HG02610 (cell line): ENCODE results near the gene ZNF764.
"Not testable (repeated sequence)": the region's sequence is repeated elsewhere in the genome, so short reads cannot be mapped to it uniquely, and the experiment has no call there.

Source experiments
- ATAC-seq: cut with Tn5 transposase; IDR thresholded peaks from one replicate; pipeline ENCODE4 v1.9.1; 2021; ENCODE audit warnings: mild to moderate bottlenecking, moderate library complexity; ENCODE audit not compliant: unreplicated experiment

ZNF764 gene

DNA sequence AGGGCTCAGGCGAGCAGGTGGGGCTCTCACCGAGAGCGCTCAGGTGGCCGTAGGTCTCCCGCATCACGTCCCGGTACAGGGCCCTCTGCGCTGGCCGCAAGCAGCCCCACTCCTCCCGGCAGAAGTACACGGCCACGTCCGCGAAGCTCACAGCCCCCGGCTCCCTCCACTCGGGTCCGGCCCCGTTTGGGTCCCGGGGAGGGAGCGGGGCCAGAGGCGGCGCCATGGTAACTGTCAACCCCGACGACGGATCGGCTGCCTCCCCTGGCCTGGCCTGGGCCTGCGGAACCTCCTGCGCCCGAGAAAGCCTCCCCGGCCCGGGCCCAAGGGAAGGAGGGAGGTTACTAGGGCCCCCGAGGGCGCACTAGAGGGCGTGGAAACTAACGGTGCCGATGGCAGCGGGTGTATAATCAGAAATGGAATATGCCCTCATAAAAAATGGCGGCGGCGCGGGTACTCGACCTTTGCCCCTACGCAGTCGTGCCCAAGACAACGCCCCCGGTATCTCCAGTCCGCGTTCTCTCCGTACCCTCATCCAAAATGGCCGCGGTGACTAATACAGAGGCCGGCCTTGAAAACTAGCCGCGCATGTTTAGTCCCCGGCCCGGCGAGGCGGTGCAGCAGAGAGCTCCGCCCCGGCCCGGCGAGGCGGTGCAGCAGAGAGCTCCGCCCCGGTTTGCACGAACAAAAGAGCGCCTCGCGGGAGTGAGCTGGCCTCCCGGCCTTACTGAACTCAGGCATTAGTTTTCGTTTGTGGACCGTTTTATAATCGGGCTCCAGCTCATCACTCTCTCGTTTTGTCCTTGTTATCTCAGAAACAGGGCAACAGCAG lies at the start of gene ZNF764:
TSS of gene ZNF764 (minus strand) at position 418 of the 832 bp plus-strand sequence. CDS start at position 226, 192 bp downstream.
- ATAC-seq = peak; percentile 87

DNA sequence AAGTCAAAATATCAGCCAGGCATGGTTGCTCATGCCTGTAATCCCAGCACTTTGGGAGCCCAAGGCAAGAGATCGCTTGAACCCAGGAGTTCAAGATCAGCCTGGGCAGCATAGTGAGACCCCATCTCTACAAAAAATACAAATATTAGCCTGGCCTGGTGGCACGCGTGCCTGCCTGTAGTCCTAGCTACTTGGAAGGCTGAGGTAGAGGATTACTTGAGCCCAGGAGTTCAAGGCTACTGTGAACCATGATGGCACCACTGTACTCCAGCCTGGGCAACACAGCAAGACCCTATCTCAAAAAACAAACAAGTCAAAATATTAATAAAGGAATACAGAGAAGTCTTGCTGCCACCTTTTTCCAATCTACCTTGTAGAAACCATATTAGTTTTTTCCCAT lies 47.8 kb upstream of the ZNF764 start:
- ATAC-seq = no peak

DNA sequence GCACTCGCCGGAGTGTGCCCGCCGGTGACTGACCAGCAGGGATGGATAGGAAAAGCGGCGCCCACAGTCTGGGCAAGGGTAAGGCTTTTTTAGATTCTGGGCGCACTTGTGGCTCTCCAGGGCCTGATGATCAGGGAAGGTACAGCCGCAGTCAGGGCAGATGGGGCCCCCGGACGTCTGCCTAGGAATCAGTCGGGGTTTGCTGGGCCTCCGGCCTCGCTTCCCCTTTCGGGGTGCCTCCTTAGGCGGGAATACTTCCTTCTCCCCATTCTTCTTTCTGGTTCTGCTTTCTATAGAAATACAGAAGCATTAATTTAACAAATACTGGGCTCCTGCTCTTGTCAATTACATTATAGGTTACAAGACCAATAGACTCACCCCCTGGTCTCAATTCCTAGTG lies 47.0 kb upstream of the ZNF764 start:
- ATAC-seq = no peak

DNA sequence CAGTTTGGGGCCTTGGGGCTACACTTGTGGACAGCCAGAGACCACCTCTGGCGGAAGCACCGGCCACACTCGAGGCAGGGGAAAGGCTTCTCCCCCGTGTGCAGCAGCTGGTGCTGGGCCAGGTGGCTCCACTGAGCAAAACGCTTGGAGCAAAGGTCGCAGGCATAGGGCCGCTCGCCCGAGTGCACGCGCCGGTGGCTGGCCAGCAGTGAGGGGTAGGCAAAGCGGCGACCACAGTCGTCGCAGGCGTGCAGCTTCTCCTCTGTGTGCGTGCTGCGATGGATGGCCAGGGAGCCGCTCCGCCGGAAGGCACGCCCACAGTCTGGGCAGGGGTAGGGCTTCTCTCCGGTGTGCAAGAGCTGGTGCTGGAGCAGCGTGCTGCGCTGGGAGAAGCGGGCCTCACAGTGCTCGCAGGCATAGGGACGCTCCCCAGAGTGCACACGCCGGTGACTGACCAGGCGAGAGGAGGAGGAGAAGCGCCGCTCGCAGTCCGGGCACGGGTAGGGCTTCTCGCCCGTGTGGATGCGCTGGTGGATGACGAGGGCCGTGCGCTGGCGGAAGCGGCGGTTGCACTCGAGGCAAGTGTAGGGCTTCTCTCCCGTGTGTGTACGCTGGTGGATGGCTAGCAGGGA lies 46.3 kb upstream of the ZNF764 start:
- ATAC-seq = no peak

DNA sequence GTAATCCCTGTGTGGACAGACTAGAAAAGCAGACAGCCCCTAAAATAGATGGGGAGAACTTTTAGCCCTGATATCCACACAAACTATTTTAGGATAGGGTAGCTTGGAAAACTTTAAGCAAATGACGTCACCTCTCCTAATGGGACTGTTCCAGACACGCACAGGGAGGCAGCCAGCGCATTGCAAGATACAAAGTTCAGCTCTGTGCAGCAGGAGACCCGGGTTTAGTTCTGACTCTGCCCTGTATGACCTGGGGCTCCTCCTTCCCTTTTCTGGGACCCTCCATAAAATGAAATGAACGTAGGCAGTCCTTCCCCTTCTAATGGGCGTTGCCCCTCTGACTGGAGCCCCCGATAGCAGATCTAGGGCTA lies 45.8 kb upstream of the ZNF764 start:
- no peak for ATAC-seq

DNA sequence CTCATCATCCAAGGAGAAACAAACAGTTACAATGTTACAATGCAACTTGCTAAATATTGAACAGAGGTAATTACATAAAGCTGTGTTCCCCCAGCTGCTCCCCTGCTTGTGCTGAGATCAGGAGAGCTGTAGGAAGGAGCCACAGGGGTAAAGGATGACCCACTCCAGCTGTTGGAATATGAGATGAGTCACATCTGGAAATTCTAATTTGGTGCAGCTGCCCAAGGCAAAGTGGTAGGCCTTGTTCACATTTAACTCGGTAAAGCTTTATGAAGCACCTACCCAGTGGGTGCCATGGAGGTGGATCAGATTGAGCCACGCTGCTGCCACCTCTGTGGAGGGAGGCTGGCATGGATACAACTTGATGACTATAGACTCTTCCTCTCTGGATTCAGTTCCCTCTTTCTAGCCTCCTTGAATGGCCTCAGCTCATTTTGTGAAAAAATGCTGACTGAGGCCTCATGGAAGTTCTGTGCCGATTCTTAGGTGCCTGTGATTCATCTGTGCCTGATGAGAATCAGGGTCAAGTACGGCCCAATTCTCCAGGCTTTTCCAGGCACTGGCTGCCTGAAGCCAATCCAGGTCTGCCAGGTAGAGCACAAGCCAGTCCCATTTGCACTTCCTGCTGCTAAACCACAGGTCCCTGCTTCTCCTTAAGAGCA lies 44.6 kb upstream of the ZNF764 start:
- ATAC-seq = no peak

DNA sequence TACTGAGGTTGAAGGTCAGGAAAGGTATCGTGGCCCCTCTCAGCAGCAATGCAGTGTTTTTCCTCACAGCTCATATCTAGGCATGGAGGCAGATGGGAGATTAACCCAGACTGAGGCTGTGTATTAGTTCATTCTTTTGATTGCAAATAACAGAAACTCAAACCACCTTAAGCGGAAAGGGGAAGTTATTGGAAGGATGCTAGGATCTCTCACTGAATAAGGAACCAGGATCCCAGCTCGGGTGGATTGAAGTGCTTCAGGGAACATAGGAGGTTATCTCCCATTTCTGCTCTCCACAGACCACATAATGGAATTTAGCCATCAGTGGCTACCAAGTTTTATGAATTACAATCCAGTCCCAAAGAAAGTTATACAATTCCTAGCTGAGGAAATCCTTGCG lies 43.8 kb upstream of the ZNF764 start:
- no peak for ATAC-seq

DNA sequence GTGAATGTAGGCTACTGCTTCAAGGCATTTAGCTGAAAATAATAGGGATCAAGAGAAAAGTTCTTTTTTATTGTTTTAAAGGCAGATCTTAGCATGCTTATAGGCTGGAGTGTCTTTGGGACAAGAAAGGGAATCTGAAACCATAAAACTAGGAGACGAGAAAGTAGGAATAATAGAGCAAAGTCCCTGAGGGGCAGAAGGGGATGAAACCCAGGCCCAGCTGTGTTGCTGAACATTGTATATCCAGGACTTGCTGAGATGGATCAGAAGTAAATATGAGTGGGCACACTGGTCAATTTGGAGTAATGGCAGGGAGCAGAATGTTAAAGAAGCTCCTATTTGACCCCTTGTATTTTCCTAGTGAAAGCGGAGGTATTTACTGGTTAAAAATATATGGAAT lies 42.8 kb upstream of the ZNF764 start:
- ATAC-seq = no peak

DNA sequence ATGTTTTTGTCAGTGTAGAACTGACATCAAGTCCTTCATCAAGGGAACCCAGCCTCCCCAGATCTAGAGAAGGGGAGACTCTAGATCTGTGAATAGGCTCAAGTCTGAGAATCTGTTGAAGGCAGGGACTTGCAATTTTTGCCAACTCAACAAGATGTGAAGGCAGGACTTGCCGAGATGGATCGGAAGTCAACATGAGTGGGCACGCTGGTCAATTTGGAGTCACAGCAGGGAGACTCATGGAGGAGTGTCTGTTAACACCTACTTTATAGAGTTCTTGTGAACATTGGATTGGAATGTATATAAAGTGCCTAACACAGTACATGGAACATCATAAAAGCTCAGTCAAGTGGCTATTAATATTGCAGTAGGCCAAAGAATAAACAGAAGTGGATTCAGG lies 42.0 kb upstream of the ZNF764 start:
- no peak for ATAC-seq

DNA sequence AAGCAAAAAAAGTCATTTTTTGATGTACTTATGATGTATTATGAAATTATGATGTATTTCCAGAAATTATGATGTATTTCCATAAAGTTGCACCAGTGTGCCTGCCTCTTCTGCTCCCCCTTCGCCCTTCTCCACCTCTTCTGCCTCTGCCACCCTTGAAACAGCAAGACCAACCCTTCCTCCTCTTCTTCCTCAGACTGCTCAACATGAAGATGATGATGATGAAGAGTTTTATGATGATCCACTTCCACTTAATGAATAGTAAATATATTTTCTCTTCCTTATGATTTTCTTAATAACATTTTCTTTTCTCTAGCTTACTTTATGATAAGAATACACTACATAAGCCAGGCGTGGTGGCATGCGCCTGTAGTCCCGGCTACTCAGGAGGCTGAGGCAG lies 34.7 kb upstream of the ZNF764 start:
- ATAC-seq = no peak

DNA sequence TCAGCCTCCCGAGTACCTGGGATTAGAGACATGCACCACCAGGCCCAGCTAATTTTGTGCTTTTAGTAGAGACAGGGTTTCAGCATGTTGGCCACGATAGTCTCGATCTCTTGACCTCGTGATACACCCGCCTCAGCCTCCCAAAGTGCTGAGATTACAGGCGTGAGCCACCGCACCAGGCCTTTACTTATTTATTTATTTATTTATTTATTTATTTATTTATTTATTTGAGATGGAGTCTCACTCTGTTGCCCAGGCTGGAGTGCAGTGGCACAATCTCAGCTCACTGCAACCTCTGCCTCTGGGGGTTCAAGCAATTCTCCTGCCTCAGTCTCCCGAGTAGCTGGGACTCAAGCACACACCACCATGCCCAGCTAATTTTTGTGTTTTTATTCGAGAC lies 32.7 kb upstream of the ZNF764 start:
- ATAC-seq = not testable (repeated sequence)

DNA sequence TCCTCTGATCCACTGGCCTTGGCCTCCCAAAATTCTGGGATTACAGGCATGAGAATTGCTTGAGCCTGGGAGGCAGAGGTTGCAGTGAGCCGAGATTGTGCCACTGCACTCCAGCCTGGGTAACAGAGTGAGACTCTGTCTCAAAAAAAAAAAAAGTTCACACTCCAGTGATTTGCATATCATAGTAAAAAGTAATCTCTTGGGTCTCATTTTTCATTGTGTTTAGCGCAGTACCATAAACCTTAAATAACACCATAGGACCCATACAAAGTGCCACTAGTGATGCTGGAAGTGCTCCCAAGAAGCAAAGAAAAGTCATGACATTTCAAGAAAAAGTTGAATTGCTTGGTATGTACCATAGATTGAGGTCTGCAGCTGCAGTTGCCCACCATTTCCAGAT lies 31.4 kb upstream of the ZNF764 start:
- ATAC-seq = not testable (repeated sequence)

DNA sequence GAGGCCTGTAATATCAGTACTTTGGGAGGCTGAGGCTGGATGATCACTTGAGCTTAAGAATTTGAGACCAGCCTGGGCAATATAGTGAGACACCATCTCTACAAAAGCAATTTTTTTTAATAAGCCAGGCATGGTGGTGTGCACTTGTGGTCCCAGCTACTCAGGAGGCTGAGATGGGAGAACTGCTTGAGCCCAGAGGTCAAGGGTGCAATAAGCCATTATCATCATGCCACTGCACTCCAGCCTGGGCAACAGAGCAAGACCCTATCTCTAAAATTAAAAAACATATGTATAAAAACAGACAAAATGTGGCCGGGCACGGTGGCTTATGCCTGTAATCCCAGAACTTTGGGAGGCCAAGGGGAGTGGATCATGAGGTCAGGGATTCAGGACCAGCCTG lies 30.5 kb upstream of the ZNF764 start:
- ATAC-seq = no peak

DNA sequence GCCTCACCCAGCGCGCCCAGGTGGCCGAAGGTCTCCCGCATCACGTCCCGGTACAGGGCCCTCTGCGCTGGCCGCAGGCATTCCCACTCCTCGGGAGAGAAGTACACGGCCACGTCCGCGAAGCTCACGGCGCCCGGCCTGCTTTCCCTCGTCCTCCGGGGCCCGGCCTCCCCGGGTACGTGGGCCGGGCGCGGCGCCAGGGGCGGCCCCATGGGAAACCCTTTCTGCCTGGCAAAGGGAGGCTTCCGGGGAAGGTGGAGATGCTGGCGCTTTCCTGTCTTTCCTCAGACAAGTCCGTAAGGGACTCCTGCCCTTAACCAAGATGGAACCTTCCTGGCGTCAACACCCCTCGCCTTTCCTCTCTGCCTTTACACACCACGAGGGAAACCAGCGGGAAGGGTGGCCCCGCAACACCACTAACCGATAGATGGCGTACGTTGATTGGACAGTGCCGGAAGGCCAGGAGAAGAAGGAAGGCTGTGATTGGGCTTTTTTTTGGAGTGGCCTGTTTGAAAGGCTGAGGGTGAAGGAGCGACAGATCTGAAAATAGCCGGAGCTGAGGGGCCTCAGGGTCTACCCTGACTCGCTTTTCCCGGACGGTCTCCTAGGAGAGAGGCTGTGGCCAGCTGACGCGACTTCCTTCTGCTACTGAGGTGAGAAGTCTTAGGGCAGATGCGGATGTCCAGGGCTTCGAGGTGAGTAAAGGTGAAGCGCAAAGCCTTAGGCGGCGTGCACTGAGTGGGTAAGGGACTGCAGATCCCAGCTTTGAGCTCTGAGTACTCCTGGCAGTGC lies 27.4 kb upstream of the ZNF764 start, which contains the start of gene ZNF785:
TSS of gene ZNF785 (minus strand) at position 298 of the 792 bp plus-strand sequence. CDS start at position 212, 86 bp downstream.
- ATAC-seq = peak; percentile 86

DNA sequence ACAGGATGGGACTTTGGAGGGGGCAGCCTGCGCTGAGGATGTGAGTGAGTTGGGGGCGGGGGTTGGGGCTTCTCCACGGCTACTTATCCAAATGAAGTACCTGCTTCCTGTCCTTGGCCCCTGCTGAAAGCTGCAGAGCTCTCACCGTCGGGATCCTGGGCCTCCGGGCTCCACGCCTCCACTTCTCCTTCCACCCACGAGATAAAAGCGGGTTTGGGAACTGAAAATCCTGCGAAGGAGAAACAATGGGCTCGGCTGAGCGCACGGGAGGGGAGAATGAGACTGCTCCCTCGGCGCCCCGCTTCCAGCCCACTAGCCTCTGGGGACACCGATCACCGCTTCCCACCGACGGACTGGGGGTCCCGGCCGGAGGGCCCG lies 26.8 kb upstream of the ZNF764 start:
- peak; percentile 24 for ATAC-seq

DNA sequence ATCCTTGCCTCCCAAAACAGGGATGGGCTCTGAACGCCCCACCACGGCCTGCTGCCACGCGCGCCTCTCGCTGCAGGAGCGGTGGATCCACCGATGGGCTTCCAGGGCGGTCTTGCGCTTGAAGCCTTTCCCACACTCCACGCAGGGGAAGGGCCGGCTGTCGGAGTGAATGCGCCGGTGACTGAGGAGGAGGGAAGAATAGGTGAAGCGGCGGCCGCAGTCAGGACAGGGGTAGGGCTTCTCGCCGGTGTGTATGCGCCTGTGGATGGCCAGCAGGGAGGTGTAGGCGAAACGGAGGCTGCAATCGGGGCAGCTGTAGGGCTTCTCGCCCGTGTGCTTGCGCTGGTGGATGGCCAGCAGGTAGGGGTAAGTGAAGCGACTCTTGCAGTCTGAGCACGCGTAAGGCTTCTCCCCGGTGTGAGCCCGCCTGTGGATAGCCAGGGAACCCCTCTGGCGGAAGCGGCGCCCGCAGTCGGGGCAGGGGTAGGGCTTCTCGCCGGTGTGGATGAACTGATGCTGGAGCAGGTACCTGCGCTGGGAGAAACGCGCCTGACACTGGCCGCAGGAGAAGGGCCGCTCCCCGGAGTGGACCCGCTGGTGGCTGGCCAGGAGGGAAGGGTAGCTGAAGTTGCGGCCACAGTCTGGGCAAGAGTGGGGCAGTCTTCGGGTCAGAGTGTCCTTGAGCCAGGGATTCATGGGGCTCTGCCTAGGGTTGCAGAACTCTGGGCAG lies 24.6 kb upstream of the ZNF764 start:
- no peak for ATAC-seq

DNA sequence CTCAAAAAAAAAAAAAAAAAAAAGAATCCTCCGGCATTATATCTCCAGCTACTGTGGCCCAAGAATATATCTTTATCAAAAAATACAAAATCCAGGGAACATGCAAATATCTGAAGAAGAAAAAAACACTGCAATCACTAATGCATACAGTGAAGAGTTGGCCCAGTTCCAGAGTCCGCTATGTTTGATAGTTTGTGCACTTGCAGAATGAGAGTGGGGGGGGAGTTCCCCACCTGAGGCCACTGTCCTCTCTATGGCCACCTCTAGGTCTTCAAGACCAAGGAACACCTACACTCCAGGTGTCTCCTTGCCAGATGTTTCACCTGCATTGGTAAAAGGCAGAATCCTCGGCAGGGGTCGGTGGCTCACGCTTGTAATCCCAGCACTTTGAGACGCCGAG lies 23.3 kb upstream of the ZNF764 start:
- ATAC-seq = no peak

DNA sequence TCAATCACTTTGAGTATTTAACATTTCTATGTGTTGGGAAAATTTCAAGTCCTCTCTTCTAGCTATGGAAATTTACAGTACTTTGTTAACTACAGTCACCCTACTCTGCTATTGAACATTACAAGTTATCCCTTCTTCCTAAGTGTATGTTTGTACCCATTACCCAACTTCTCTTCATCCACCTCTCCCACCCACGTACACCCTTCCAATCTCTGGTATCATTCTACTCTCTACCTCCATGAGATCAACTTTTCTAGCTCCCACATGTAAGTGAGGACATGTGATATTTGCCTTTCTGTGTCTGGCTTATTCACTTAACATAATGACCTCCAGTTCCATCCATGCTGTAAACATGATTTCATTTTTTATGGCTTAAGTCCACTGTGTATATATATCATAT lies 16.5 kb upstream of the ZNF764 start:
- no peak for ATAC-seq

DNA sequence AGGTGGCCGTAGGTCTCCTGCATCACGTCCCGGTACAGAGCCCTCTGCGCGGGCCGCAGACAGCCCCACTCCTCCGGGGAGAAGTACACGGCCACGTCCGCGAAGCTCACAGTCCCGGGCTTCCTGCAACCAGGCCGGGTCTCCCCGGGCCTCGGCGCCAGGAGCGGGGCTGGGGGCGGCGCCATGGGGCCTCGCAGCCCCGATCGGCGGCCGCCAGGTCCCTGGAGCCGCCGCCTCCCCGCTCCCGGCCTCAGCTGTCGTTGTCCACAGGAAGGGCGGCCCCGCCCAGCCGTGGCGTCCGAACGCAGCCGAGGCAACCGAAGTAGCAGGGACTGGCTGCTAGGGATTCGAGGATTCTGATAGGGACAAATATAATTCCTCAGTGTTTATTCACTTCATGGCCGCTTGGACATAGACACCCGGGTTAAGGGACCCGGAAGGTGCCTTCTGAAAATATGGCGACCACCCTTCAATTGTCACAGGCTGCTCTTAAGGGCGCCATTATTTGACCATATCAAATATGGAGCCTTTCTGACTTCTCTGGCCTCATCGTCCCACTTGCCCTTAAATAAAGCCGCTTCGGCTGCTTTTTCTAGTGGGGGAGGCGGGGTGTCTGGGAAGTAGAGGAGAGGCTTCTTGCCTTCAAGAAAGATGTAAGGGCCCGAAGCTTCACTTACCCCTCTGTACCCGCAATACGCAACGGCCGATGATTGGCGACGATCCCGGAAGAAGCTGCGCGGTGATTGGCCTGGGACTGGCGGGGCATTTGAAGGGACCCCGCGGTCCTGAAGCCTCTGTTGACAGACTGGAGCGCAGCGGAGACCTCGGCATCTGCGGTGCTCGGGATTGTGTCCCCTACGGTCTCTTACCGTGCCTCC lies 13.5 kb upstream of the ZNF764 start, which contains the start of gene ZNF688:
TSS of gene ZNF688 (minus strand) at position 270 of the 878 bp plus-strand sequence. CDS start at position 185, 85 bp downstream.
- ATAC-seq = peak; percentile 69
